Measurements from ENCODE around the gene ZNF117.
"Not testable (repeated sequence)": the region's sequence is repeated elsewhere in the genome, so short reads cannot be mapped to it uniquely, and the experiment has no call there.

ZNF117 gene

GRCh38 chr7:64946772-64947171 is 44.1 kb downstream of the ZNF117 start:
- peak; percentile 4 for DNase-seq (ENCODE audit: low read depth)
- peak; percentile 15 for TF ChIP-seq CTCF (IDR thresholded peaks at IDR 0.05; ENCODE audit: low read length, missing control alignments)
- H3K4me3 ChIP-seq (replicated peaks; ENCODE audit: low read depth, low read length): no peak overlapping the region

- TF ChIP-seq CTCF (IDR thresholded peaks at IDR 0.05; ENCODE audit: low read length, missing control alignments): no peak
- no peak overlapping the region for H3K4me3 ChIP-seq (replicated peaks; ENCODE audit: low read depth, low read length)
- no peak for DNase-seq (ENCODE audit: low read depth)
Observed at GRCh38 chr7:64945503-64946175, 45.2 kb downstream of the ZNF117 start.

- not testable (repeated sequence) for H3K4me3 ChIP-seq (replicated peaks; ENCODE audit: low read depth, low read length)
Observed at GRCh38 chr7:64944667-64945502, 46.0 kb downstream of the ZNF117 start.

GRCh38 chr7:64940021-64940420 is 50.8 kb downstream of the ZNF117 start:
- DNase-seq (ENCODE audit: low read depth); H3K4me3 ChIP-seq (replicated peaks; ENCODE audit: low read depth, low read length): not testable (repeated sequence)

More at GRCh38 chr7:64944667-64945502, 46.0 kb downstream of the ZNF117 start:
- DNase-seq (ENCODE audit: low read depth): not testable (repeated sequence)

GRCh38 chr7:64938540-64938939 is 52.3 kb downstream of the ZNF117 start:
- no peak for TF ChIP-seq CTCF (IDR thresholded peaks at IDR 0.05; ENCODE audit: low read length, missing control alignments)
- no peak overlapping the region for H3K4me3 ChIP-seq (replicated peaks; ENCODE audit: low read depth, low read length)
- no peak for DNase-seq (ENCODE audit: low read depth)

- no peak for DNase-seq (ENCODE audit: low read depth)
- no peak for TF ChIP-seq CTCF (IDR thresholded peaks at IDR 0.05; ENCODE audit: low read length, missing control alignments)
- H3K4me3 ChIP-seq (replicated peaks; ENCODE audit: low read depth, low read length): no peak overlapping the region
Observed at GRCh38 chr7:64934478-64934877, 56.4 kb downstream of the ZNF117 start.

GRCh38 chr7:64928252-64929187 is 62.3 kb downstream of the ZNF117 start:
- H3K4me3 ChIP-seq (replicated peaks; ENCODE audit: low read depth, low read length); DNase-seq (ENCODE audit: low read depth): not testable (repeated sequence)
